Stomach (tissue), 4 donors: ENCODE measurements around the gene KIRREL3.

Source experiments
- EP300 ChIP-seq: sonication (generic); formaldehyde crosslinking; IDR thresholded peaks from one replicate; pipeline ENCODE4 v1.6.1; 2017; ENCODE audit warnings: antibody characterized with exemption
- POLR2A ChIP-seq, 4 donors: fragments of 450-650 bp; IDR thresholded peaks; one replicate each; pipeline ENCODE4 v1.6.1; 2016; ENCODE audit warnings: antibody characterized with exemption in 4 of 4, control low read depth in 2 of 4, mild to moderate bottlenecking in 1 of 4, moderate library complexity in 1 of 4
- TF ChIP-seq, protein P1 (sequence below), 7 experiments: fragments of 450-650 bp in 4 of 7; fragments of 200-600 bp in 3 of 7; sonication (generic) in 3 of 7; IDR thresholded peaks; one replicate each; pipeline ENCODE4 v1.5.1; 2016 to 2019; ENCODE audit warnings: antibody characterized with exemption in 7 of 7, control low read depth in 2 of 7, mild to moderate bottlenecking in 1 of 7

DNA sequence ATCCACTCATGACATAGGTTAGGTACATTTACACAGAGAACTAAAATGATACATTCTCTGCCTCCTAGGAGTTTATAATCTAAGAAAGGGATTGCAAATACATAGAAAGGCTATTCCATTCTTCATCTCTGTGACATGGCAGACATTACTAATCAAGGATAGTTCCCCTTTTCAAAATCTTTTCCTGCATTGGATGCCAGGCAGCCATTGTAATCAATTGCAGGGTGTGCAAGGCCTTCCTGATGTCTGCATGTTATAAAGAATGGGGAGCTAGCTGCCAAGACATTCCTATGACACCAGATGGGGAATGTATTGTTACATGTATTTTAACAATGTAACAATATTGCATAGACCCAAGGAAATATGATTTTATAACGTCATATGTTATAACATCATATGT is 82.0 kb downstream of the KIRREL3 start:
- TF ChIP-seq POLR2A (IDR thresholded peaks at IDR 0.05) (no peak), EP300 (no peak)
- TF ChIP-seq, protein P1, sequence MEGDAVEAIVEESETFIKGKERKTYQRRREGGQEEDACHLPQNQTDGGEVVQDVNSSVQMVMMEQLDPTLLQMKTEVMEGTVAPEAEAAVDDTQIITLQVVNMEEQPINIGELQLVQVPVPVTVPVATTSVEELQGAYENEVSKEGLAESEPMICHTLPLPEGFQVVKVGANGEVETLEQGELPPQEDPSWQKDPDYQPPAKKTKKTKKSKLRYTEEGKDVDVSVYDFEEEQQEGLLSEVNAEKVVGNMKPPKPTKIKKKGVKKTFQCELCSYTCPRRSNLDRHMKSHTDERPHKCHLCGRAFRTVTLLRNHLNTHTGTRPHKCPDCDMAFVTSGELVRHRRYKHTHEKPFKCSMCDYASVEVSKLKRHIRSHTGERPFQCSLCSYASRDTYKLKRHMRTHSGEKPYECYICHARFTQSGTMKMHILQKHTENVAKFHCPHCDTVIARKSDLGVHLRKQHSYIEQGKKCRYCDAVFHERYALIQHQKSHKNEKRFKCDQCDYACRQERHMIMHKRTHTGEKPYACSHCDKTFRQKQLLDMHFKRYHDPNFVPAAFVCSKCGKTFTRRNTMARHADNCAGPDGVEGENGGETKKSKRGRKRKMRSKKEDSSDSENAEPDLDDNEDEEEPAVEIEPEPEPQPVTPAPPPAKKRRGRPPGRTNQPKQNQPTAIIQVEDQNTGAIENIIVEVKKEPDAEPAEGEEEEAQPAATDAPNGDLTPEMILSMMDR (IDR thresholded peaks at IDR 0.05): no peak
